Measurements from ENCODE around the gene KRTAP4-9.

DNA sequence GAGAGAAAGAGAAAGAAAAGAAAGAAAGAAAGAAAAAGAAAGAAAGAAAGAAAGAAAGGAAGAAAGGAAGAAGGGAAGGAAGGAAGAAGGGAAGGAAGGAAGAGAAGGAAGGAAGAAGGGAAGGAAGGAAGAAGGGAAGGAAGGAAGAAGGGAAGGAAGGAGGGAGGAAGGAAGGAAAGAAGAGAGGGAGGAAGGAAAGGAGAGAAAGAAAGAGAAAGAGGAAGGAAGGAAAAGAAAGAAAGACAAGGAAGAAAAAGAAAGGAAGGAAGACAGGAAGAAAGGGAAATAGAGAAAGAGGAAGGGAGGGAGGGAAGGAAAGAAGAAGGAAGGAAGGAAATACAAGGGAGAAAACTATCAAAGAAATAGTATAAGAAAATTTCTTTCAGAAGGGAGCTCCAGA, 28.4 kb upstream of the KRTAP4-9 start:
- TF ChIP-seq CTCF (IDR thresholded peaks at IDR 0.05; ENCODE audit: low read depth, low read length, poor library complexity, severe bottlenecking) (no peak), EZH2phosphoT487 (IDR thresholded peaks at IDR 0.05; ENCODE audit: borderline replicate concordance, low read length) (no peak)

Measured in DOHH2 (cell line).